HCT116 (cell line): Measurements from ENCODE around the gene NR2C2. TPM values are rescaled to one million over a fixed set of nuclear protein-coding genes. Genes with fewer than 3 reads are reported as not detected.

Experiments
- ATAC-seq: fragments of 200-7000 bp; cut with Tn5 transposase; 2 replicates; pipeline ENCODE4 v1.9.1; 2020; ENCODE audit warnings: mild to moderate bottlenecking, moderate library complexity
- BruUV-seq: library from RNA; stranded (reverse); fragments of 400-500 nt; replicated peaks from 2 replicates; lab custom pipeline; 2021; lab: Mats Ljungman, UMichigan
- CTCF ChIA-PET: fragments of 300-600 bp; sonication (Branson Sonifier 250); formaldehyde crosslinking; loops from one replicate; lab custom pipeline; 2021; ENCODE audit warnings: antibody characterized with exemption; lab: Charles Lee
- POLR2A ChIA-PET: fragments of 300-600, 350-600 bp; sonication (Branson Sonifier 250); formaldehyde crosslinking; loops from one replicate; lab custom pipeline; 2021; ENCODE audit warnings: antibody characterized with exemption; lab: Charles Lee
- RAD21 ChIA-PET, 2 experiments: fragments of 300-600 bp; sonication (Branson Sonifier 250); formaldehyde crosslinking; loops; one replicate each; lab custom pipeline; 2023; ENCODE audit warnings: low total read pairs in 2 of 2; ENCODE audit not compliant: uncharacterized antibody in 2 of 2, unreplicated experiment in 2 of 2, low non-redundant PET in 1 of 2; lab: Charles Lee
- DNase-seq: peaks from one replicate; pipeline ENCODE4 v3.0.0-alpha.2; 2010; ENCODE audit warnings: low read depth, low spot score
- H2AFZ ChIP-seq: fragments of 200-600 bp; shearing (Covaris generic), sonication (generic); 2 replicates; pipeline ENCODE4 v1.6.1; 2017; ENCODE audit warnings: low read depth, mixed run types, mixed read lengths, antibody characterized with exemption, low read length; ENCODE audit not compliant: poor library complexity, severe bottlenecking
- H3K27ac ChIP-seq: 2 replicates; pipeline ENCODE4 v1.5.1; 2012; ENCODE audit warnings: low read depth, low read length
- H3K27me3 ChIP-seq: fragments of 200-600 bp; sonication (generic); 2 replicates; pipeline ENCODE4 v1.6.1; 2016; ENCODE audit warnings: mixed run types, low read length, mixed read lengths; ENCODE audit not compliant: insufficient read depth
- H3K36me3 ChIP-seq, 2 experiments: fragments of 200-500 bp in 1 of 2; fragments of 200-600 bp in 1 of 2; sonication (Bioruptor generic) in 1 of 2; sonication (generic) in 1 of 2; 2 replicates each; pipeline versions ENCODE4 v1.5.1 to v1.6.1; 2014 to 2016; ENCODE audit warnings: low read length in 2 of 2, inconsistent platforms in 1 of 2, mixed read lengths in 1 of 2, mixed run types in 1 of 2; ENCODE audit not compliant: insufficient read depth in 2 of 2, control insufficient read depth in 1 of 2
- H3K4me1 ChIP-seq, 2 experiments: fragments of 200-600 bp in 1 of 2; sonication (generic) in 1 of 2; 2 replicates each; pipeline versions ENCODE4 v1.5.1 to v1.6.1; 2012 to 2017; ENCODE audit warnings: low read length in 2 of 2, inconsistent platforms in 1 of 2, mild to moderate bottlenecking in 1 of 2, mixed read lengths in 1 of 2, mixed run types in 1 of 2, moderate library complexity in 1 of 2; ENCODE audit not compliant: insufficient read depth in 2 of 2, control insufficient read depth in 1 of 2
- H3K4me2 ChIP-seq: fragments of 200-600 bp; sonication (generic); 2 replicates; pipeline ENCODE4 v1.6.1; 2017; ENCODE audit warnings: mixed run types, low read length, mixed read lengths
- H3K4me3 ChIP-seq, 2 experiments: fragments of 200-600 bp in 1 of 2; sonication (generic) in 1 of 2; replicated peaks in 1 of 2; 2 replicates each; pipeline ENCODE4 v1.5.1; 2011 to 2016; ENCODE audit warnings: low read length in 2 of 2, control low read depth in 1 of 2, low read depth in 1 of 2, mild to moderate bottlenecking in 1 of 2, mixed read lengths in 1 of 2, mixed run types in 1 of 2
- H3K79me2 ChIP-seq: fragments of 200-600 bp; sonication (generic); 2 replicates; pipeline ENCODE4 v1.6.1; 2017; ENCODE audit warnings: mild to moderate bottlenecking, mixed run types, low read length, moderate library complexity, mixed read lengths; ENCODE audit not compliant: insufficient read depth
- H3K9ac ChIP-seq: fragments of 200-600 bp; sonication (generic); 2 replicates; pipeline ENCODE4 v1.6.1; 2016; ENCODE audit warnings: low read length, mixed read lengths
- H3K9me2 ChIP-seq: fragments of 200-600 bp; sonication (generic), shearing (Covaris generic); 2 replicates; pipeline ENCODE4 v1.6.1; 2017; ENCODE audit warnings: mixed run types, mild to moderate bottlenecking, moderate library complexity; ENCODE audit not compliant: insufficient read depth
- H3K9me3 ChIP-seq, 2 experiments: fragments of 200-500 bp in 1 of 2; fragments of 200-600 bp in 1 of 2; sonication (Bioruptor generic) in 1 of 2; sonication (generic) in 1 of 2; 2 replicates each; pipeline ENCODE4 v1.6.1; 2014 to 2017; ENCODE audit warnings: low read length in 2 of 2, mixed read lengths in 2 of 2, inconsistent platforms in 1 of 2, low read depth in 1 of 2, mild to moderate bottlenecking in 1 of 2, mixed run types in 1 of 2, moderate library complexity in 1 of 2; ENCODE audit not compliant: control insufficient read depth in 1 of 2, insufficient read depth in 1 of 2
- H4K20me1 ChIP-seq: fragments of 200-600 bp; sonication (generic), shearing (Covaris generic); 2 replicates; pipeline ENCODE4 v1.6.1; 2017; ENCODE audit warnings: mixed run types, mild to moderate bottlenecking, moderate library complexity; ENCODE audit not compliant: insufficient read depth
- ATF3 ChIP-seq: IDR thresholded peaks from 2 replicates; pipeline ENCODE4 v1.6.1; 2012
- CBX3 ChIP-seq: IDR thresholded peaks from 2 replicates; pipeline ENCODE4 v1.6.1; 2012; ENCODE audit warnings: low read depth
- CEBPB ChIP-seq: IDR thresholded peaks from 2 replicates; pipeline ENCODE4 v1.6.1; 2012; ENCODE audit warnings: low read depth
- EGR1 ChIP-seq: IDR thresholded peaks from 2 replicates; pipeline ENCODE4 v1.6.1; 2012; ENCODE audit warnings: low read depth
- EZH2 ChIP-seq: fragments of 200-600 bp; sonication (generic); IDR thresholded peaks from 2 replicates; pipeline ENCODE4 v1.6.1; 2017; ENCODE audit warnings: antibody characterized with exemption, mixed run types
- JUND ChIP-seq: IDR thresholded peaks from 2 replicates; pipeline ENCODE4 v1.6.1; 2012
- MAX ChIP-seq: IDR thresholded peaks from 2 replicates; pipeline ENCODE4 v1.6.1; 2012
- POLR2A ChIP-seq: IDR thresholded peaks from 2 replicates; pipeline ENCODE4 v1.7.0; 2011; ENCODE audit warnings: borderline replicate concordance; ENCODE audit not compliant: insufficient read depth, insufficient read length; ENCODE audit errors: extremely low read depth
- POLR2AphosphoS5 ChIP-seq: IDR thresholded peaks from 2 replicates; pipeline ENCODE4 v1.6.1; 2011; ENCODE audit warnings: mild to moderate bottlenecking, low read depth, low read length, moderate library complexity
- SP1 ChIP-seq: IDR thresholded peaks from 2 replicates; pipeline ENCODE4 v1.6.1; 2012; ENCODE audit warnings: low read depth
- SRF ChIP-seq: IDR thresholded peaks from 2 replicates; pipeline ENCODE4 v1.6.1; 2012; ENCODE audit warnings: low read depth
- YY1 ChIP-seq: IDR thresholded peaks from 2 replicates; pipeline ENCODE4 v1.6.1; 2011; ENCODE audit warnings: low read length, low read depth, moderate library complexity, mild to moderate bottlenecking; ENCODE audit not compliant: insufficient replicate concordance; ENCODE audit errors: extremely low read depth
- ZBTB33 ChIP-seq: IDR thresholded peaks from 2 replicates; pipeline ENCODE4 v1.6.1; 2011; ENCODE audit warnings: mild to moderate bottlenecking, low read length, moderate library complexity; ENCODE audit not compliant: insufficient replicate concordance; ENCODE audit errors: extremely low read depth
- ZFX ChIP-seq: fragments of 450-650 bp; IDR thresholded peaks from 2 replicates; pipeline ENCODE4 v1.6.1; 2017
- ZNF274 ChIP-seq: fragments of 200-500 bp; sonication (Bioruptor generic); IDR thresholded peaks from 2 replicates; pipeline ENCODE4 v1.6.1; 2014; ENCODE audit warnings: mild to moderate bottlenecking, low read depth, low read length, inconsistent platforms
- intact Hi-C: fragments of 100-400 bp; cut with micrococcal nuclease; formaldehyde crosslinking; loops from 2 replicates; pipeline ENCODE4 v1.10.0; 2022
- total RNA-seq: library from RNA; stranded (reverse); gene quantifications from one replicate; pipeline ENCODE4 v1.2.1, GENCODE V29; 2021; ENCODE audit not compliant: unreplicated experiment

Gene NR2C2
- total RNA-seq, 1 experiment from 2014 or later: 45.0 TPM

GRCh38 chr3:15092686-15093085, 145.3 kb downstream of the NR2C2 start:
- H2AFZ ChIP-seq: no peak overlapping the region
- no peak overlapping the region for H3K27ac ChIP-seq
- H4K20me1 ChIP-seq: no peaks in the 10 kb centered on the region
- DNase-seq (no peak), ATAC-seq (no peak)
- no peaks in the 10 kb centered on the region for H3K27me3 ChIP-seq
- H3K4me2 ChIP-seq: no peak overlapping the region
- RAD21 ChIA-PET: no interaction called here
- CTCF ChIA-PET: no interaction called here
- H3K9ac ChIP-seq: no peak overlapping the region
- TF ChIP-seq JUND: no peak
- TF ChIP-seq ATF3: no peak
- no peak for TF ChIP-seq POLR2A
- TF ChIP-seq CEBPB: no peak
- TF ChIP-seq MAX: no peak
- TF ChIP-seq EZH2: no peak
- no peak for TF ChIP-seq POLR2AphosphoS5
- no peak for TF ChIP-seq CBX3
- no peak for TF ChIP-seq EGR1
- no peak for TF ChIP-seq YY1
- TF ChIP-seq SP1: no peak
- TF ChIP-seq ZFX: no peak
- TF ChIP-seq ZNF274: no peak
- no peak for TF ChIP-seq ZBTB33
- no peak for TF ChIP-seq SRF
- TF ChIP-seq, all 23 proteins: peak for 0
- no peak overlapping the region for H3K4me3 ChIP-seq
- H3K36me3 ChIP-seq: peaks cover 4 to 39% of the 10 kb centered on the region in 2 experiments; a peak in 3 of 4 replicates
- peaks cover 19% of the 10 kb centered on the region for H3K79me2 ChIP-seq
- no peaks in the 10 kb centered on the region for H3K9me3 ChIP-seq
- intact Hi-C loops: no loop called here
- no TSS peak for BruUV-seq
- POLR2A ChIA-PET: no interaction called here
- peaks cover 2 to 3% of the 10 kb centered on the region in 2 experiments; a peak in 3 of 4 replicates for H3K4me1 ChIP-seq
- no peaks in the 10 kb centered on the region for H3K9me2 ChIP-seq
